Measurements from ENCODE around the gene ATRX. TPM values are rescaled to one million over a fixed set of nuclear protein-coding genes. Genes with fewer than 3 reads are reported as not detected.

Gene ATRX
- total RNA-seq = 68.0 and 101 TPM in 2 replicates

GRCh38 chrX:77785486-77786364 is at the start of gene ATRX:
TSS of gene ATRX (minus strand) at chrX:77786216. CDS start at chrX:77786001, 215 bp downstream.

Other genes with a start within 250 kb of the ATRX start
- gene MAGT1, start 109.2 kb upstream of the ATRX start, total RNA-seq = 133 and 172 TPM in 2 replicates
- 181 and 363 TPM in 2 replicates for gene COX7B, start 113.3 kb upstream of the ATRX start, total RNA-seq
- gene ATP7A, start 124.5 kb upstream of the ATRX start, total RNA-seq = 16.3 and 17.8 TPM in 2 replicates
- 0.30 TPM in 1 of 2 replicates, not detected in the other for gene PGAM4, start 183.4 kb upstream of the ATRX start, total RNA-seq

Measured in smooth muscle cell of the umbilical artery (primary cell).